GM12878 (cell line): ENCODE measurements around the gene GLT1D1. TPM values are rescaled to one million over a fixed set of nuclear protein-coding genes. Genes with fewer than 3 reads are reported as not detected.

Experiments
- ATF2 ChIP-seq: IDR thresholded peaks from 2 replicates; pipeline ENCODE4 v1.6.1; 2012; ENCODE audit warnings: low read length, inconsistent platforms
- BACH1 ChIP-seq: fragments of 450-650 bp; IDR thresholded peaks from 2 replicates; pipeline ENCODE4 v1.6.1; 2017; ENCODE audit warnings: mild to moderate bottlenecking, borderline replicate concordance
- BHLHE40 ChIP-seq, 2 experiments: fragments of 450-650 bp in 1 of 2; IDR thresholded peaks; 2 replicates each; pipeline ENCODE4 v1.6.1; 2011 to 2017; ENCODE audit warnings: low read depth in 2 of 2, borderline replicate concordance in 1 of 2, improper control_type of control experiment in 1 of 2, low read length in 1 of 2, mild to moderate bottlenecking in 1 of 2
- CEBPZ ChIP-seq: fragments of 150-350 bp; IDR thresholded peaks from 2 replicates; pipeline ENCODE4 v1.6.1; 2016; ENCODE audit warnings: low read depth, low read length
- CHD4 ChIP-seq: fragments of 200-600 bp; sonication (generic); IDR thresholded peaks from 2 replicates; pipeline ENCODE4 v1.6.1; 2016; ENCODE audit warnings: mild to moderate bottlenecking
- DPF2 ChIP-seq: fragments of 450-650 bp; IDR thresholded peaks from 2 replicates; pipeline ENCODE4 v1.6.1; 2017; ENCODE audit warnings: mild to moderate bottlenecking
- IRF4 ChIP-seq: IDR thresholded peaks from 2 replicates; pipeline ENCODE4 v1.6.1; 2011; ENCODE audit warnings: low read depth, low read length
- JUNB ChIP-seq: IDR thresholded peaks from 2 replicates; pipeline ENCODE4 v1.6.1; 2016; ENCODE audit warnings: antibody characterized with exemption, mild to moderate bottlenecking
- MXI1 ChIP-seq: fragments of 150-350 bp; IDR thresholded peaks from 2 replicates; pipeline ENCODE4 v1.6.1; 2011; ENCODE audit warnings: low read depth, mild to moderate bottlenecking, inconsistent platforms, low read length, improper control_type of control experiment
- NRF1 ChIP-seq: conservative IDR thresholded peaks from 2 replicates; pipeline ENCODE4 v1.6.1; 2011; ENCODE audit warnings: mild to moderate bottlenecking, low read depth, low read length, improper control_type of control experiment
- RB1 ChIP-seq: fragments of 450-650 bp; formaldehyde crosslinking; IDR thresholded peaks from 2 replicates; pipeline ENCODE4 v1.6.1; 2017; ENCODE audit warnings: mild to moderate bottlenecking, borderline replicate concordance
- SMARCA5 ChIP-seq: fragments of 450-650 bp; IDR thresholded peaks from 2 replicates; pipeline ENCODE4 v1.6.1; 2017; ENCODE audit warnings: mild to moderate bottlenecking
- SUPT20H ChIP-seq: IDR thresholded peaks from 2 replicates; pipeline ENCODE4 v1.6.1; 2011; ENCODE audit warnings: low read depth, mild to moderate bottlenecking, low read length, moderate library complexity, borderline replicate concordance; ENCODE audit not compliant: control insufficient read depth
- WRNIP1 ChIP-seq: IDR thresholded peaks from 2 replicates; pipeline ENCODE4 v1.6.1; 2011; ENCODE audit warnings: low read depth, low read length, improper control_type of control experiment, borderline replicate concordance
- polyA plus RNA-seq, 11 experiments: library from polyadenylated mRNA; depleted of rRNA in 4 of 11; unstranded in 6 of 11; stranded (reverse) in 5 of 11; fragments of >200 nt; fragmentation: Nextera tagmentation in 4 of 11; fragmentation: Illumina TruSeq in 1 of 11; extraction: Ambion mirVana in 4 of 11; extraction: Trizol in 1 of 11; gene quantifications; 1 replicate in 1 of 11; 2 replicates in 10 of 11; pipeline versions ENCODE4 v1.2.1 to v1.2.3, GENCODE V29; 2011 to 2016; ENCODE audit warnings: inconsistent platforms in 2 of 11, missing spikeins in 2 of 11, low read depth in 1 of 11
- total RNA-seq, 4 experiments: library from RNA; depleted of rRNA in 3 of 4; stranded (reverse); fragments of >200 nt in 3 of 4; fragmentation: Illumina TruSeq in 1 of 4; extraction: Trizol in 1 of 4; gene quantifications; 2 replicates each; pipeline versions ENCODE4 v1.2.1 to v1.2.3, GENCODE V29; 2013 to 2021
- TF ChIP-seq, protein P1 (sequence below): fragments of 150-350 bp; IDR thresholded peaks from 2 replicates; pipeline ENCODE4 v1.6.1; 2014; ENCODE audit warnings: mild to moderate bottlenecking, low read depth, low read length
- TF ChIP-seq, protein P2 (sequence below): fragments of 450-650 bp; IDR thresholded peaks from 2 replicates; pipeline ENCODE4 v1.6.1; 2017; ENCODE audit warnings: antibody characterized with exemption, mild to moderate bottlenecking, moderate library complexity

GLT1D1 gene
- total and polyA plus RNA-seq, 10 of the 15 experiments (the other 5 are each of a cell fraction or from before 2014, with no cell fraction given): 0.42 to 62.8 (median 3.0) TPM

GRCh38 chr12:128818065-128819022 lies 34.9 kb upstream of the GLT1D1 start (continued):
- TF ChIP-seq MXI1 (0 out of 2 replicates have a peak, but pooled peaks have one; percentile 8), SUPT20H (no peak), CEBPZ (no peak), DPF2 (no peak), BHLHE40 (IDR thresholded peaks at IDR 0.05; ENCODE audit: borderline replicate concordance in 1 of 2, low read depth in 2 of 2, low read length in 1 of 2) (no peak; a peak in 1 of 4 replicates), WRNIP1 (0 out of 2 replicates have a peak, but pooled peaks have one; percentile 29), NRF1 (no peak), SMARCA5 (0 out of 2 replicates have a peak, but pooled peaks have one; percentile 47), RB1 (no peak), JUNB (0 out of 2 replicates have a peak, but pooled peaks have one; percentile 9), ATF2 (0 out of 2 replicates have a peak, but pooled peaks have one; percentile 14), CHD4 (no peak), BACH1 (no peak), IRF4 (no peak)
- TF ChIP-seq, protein P1, sequence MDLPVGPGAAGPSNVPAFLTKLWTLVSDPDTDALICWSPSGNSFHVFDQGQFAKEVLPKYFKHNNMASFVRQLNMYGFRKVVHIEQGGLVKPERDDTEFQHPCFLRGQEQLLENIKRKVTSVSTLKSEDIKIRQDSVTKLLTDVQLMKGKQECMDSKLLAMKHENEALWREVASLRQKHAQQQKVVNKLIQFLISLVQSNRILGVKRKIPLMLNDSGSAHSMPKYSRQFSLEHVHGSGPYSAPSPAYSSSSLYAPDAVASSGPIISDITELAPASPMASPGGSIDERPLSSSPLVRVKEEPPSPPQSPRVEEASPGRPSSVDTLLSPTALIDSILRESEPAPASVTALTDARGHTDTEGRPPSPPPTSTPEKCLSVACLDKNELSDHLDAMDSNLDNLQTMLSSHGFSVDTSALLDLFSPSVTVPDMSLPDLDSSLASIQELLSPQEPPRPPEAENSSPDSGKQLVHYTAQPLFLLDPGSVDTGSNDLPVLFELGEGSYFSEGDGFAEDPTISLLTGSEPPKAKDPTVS: no peak
- TF ChIP-seq, protein P2, sequence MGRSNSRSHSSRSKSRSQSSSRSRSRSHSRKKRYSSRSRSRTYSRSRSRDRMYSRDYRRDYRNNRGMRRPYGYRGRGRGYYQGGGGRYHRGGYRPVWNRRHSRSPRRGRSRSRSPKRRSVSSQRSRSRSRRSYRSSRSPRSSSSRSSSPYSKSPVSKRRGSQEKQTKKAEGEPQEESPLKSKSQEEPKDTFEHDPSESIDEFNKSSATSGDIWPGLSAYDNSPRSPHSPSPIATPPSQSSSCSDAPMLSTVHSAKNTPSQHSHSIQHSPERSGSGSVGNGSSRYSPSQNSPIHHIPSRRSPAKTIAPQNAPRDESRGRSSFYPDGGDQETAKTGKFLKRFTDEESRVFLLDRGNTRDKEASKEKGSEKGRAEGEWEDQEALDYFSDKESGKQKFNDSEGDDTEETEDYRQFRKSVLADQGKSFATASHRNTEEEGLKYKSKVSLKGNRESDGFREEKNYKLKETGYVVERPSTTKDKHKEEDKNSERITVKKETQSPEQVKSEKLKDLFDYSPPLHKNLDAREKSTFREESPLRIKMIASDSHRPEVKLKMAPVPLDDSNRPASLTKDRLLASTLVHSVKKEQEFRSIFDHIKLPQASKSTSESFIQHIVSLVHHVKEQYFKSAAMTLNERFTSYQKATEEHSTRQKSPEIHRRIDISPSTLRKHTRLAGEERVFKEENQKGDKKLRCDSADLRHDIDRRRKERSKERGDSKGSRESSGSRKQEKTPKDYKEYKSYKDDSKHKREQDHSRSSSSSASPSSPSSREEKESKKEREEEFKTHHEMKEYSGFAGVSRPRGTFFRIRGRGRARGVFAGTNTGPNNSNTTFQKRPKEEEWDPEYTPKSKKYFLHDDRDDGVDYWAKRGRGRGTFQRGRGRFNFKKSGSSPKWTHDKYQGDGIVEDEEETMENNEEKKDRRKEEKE: no peak
